A549 (cell line): ENCODE measurements around the gene COX14.

Source experiments
- CTCF ChIP-seq: fragments of >200 bp; sonication (Bioruptor Twin); formaldehyde crosslinking; IDR thresholded peaks from 3 replicates; pipeline ENCODE4 v1.5.1; 2016
- EP300 ChIP-seq, 2 experiments: fragments of >200 bp; sonication (Bioruptor Twin); formaldehyde crosslinking; IDR thresholded peaks; 2 replicates in 1 of 2; 3 replicates in 1 of 2; pipeline ENCODE4 v1.6.1; 2016 to 2017
- JUN ChIP-seq, 2 experiments: fragments of >200 bp; sonication (Bioruptor Twin); formaldehyde crosslinking; IDR thresholded peaks; 2 replicates in 1 of 2; 3 replicates in 1 of 2; pipeline ENCODE4 v1.6.1; 2016 to 2017
- RAD21 ChIP-seq, 2 experiments: fragments of >200 bp in 1 of 2; sonication (Bioruptor Twin) in 1 of 2; formaldehyde crosslinking in 1 of 2; IDR thresholded peaks in 1 of 2; conservative IDR thresholded peaks in 1 of 2; 2 replicates in 1 of 2; 3 replicates in 1 of 2; pipeline ENCODE4 v1.6.1; 2012 to 2018; ENCODE audit warnings: inconsistent platforms in 1 of 2

GRCh38 chr12:50069539-50069938 is 42.5 kb upstream of the COX14 start:
- TF ChIP-seq EP300 (IDR thresholded peaks at IDR 0.05) (no peak), CTCF (no peak), RAD21 (conservative IDR thresholded peaks at IDR 0.05 in 1 of 2, IDR thresholded peaks at IDR 0.05 in 1 of 2) (no peak), JUN (IDR thresholded peaks at IDR 0.05) (no peak)
